Ramos (cell line): ENCODE measurements around the gene SCTR.

ENCODE experiments used
- in situ Hi-C: fragments of 300-500 bp; cut with MboI; formaldehyde crosslinking; loops from one replicate; pipeline ENCODE4 v1.14.3; 2022; ENCODE audit warnings: low sequenced_read_pairs; ENCODE audit not compliant: unreplicated experiment

SCTR gene

DNA sequence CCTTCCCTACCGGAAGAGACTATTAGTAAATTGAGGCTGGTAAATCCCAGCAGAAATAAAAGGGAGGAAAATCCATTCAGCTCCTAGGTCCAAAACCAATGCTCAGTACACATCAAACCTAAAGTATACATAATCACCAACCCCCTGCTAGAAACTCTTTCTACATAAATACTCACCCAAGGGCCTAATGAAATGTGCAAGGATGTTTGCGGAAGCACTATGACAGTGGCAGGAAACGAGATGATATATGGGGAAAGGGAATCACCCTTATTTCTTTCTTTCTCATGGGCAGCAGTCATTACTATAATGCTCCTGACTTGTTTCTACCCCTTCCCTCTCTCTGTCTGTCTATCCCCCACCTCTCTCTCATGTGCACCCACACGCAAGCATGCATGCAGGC, 1.3 kb upstream of the SCTR start:
- in situ Hi-C loops, result no loop called here

DNA sequence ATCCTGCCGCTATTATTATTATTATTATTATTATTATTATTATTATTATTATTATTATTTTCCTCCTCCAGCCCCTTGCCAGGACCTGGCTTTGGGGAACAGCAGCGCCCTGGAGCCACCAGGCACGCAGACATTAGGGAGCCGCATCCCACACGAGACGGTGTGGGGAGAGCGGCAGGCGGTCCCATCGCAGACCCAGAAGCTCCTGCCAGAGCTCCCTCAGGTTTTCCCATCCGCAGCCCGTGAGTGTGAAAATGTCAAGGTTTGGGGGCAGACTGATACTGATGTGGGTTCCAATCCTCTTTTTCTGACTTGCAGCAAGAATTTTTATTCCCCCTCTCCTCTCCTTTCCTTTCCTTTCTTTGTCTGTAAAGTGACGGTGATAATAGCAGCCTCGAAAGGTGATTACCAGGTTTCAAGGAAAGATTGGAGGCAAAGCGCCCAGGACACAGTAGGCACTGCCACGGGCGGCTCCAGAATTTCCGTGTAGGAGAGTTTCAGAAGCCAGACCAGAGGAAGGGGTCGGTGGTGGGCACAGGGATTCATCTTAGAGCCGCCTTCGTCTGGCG, 816 bp downstream of the SCTR start:
- in situ Hi-C loops, result no loop called here

DNA sequence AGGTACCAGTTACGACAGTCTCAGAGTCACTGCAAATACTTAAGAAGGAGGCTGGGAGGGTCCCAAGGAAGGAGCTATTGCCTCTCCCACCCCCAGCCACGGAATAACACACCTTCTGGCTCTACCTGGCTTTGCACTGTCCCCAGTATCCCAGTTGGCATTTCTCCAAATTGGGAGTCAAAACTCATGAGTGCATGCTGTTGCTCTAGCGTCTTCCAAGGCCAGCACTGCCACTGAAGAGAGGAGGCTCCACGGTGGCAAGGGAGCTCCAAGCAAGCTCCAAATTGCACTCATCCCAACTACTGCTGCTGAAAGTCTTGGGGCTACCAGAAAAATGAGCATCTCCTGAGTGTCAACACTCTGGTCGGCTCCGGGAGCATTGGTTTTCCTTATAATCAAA, 1.6 kb downstream of the SCTR start:
- in situ Hi-C loops, result no loop called here

DNA sequence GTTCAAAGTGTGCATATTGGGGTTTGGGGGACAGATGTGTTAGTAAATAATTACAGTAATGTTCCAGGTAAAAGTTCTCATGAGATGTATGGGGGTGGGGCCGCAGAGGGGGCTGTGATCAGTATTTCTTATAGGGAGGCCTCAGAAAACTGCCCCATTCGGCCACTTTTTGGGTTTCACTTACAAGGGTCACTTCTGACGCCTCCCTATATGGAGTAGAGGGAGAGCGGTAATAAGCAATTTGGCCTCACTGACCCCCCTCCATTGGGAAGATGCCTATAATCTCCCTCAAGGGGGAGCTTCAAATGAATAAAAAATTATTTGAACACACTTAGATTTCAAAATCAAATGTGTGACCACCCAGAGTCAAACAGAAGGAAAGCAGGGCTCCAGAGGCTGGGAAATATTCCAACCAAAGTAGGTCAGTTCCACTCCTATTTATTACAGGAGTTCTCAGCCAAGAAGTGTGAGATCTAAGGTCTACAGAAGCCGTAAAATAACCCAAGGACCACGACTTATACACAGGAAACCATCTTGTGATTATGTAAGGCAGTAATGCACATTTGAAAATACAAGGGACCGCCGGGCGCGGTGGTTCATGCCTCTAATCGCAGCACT, 2.7 kb downstream of the SCTR start:
- in situ Hi-C loops, result no loop called here

DNA sequence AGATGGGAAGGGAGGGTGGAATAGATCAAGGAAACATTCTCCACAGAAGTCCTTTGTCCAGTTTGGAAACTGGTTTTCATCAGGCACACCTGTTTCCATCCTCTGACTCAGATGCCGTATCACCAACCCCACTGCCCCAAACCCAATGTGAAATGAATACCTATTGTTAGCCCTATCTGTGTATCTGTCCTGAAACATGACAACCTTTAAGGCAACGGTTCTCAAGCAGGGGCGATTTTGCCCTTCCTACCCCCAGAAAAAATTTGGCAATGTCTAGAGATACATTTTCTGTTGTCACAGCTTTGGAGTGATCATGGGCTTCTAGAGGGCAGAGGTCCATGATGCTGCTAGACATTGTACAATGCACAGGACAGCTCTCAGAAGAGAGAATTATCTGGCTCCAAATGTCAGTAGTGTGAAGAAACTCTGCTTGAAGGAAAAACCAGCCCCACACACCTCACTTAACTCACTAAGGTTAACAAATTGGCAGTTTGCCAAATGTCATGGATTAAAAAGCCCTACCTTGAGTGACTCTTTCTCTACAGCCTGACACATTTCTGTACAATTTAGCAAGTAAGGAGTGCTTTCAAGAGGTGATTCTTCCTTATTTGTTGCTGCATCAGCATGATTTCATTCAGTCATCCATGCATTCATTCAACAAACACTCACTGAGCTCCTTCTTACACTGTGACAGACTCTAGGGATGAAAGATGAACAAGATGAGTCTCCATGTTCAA, 3.4 kb downstream of the SCTR start:
- in situ Hi-C loops, result no loop called here

DNA sequence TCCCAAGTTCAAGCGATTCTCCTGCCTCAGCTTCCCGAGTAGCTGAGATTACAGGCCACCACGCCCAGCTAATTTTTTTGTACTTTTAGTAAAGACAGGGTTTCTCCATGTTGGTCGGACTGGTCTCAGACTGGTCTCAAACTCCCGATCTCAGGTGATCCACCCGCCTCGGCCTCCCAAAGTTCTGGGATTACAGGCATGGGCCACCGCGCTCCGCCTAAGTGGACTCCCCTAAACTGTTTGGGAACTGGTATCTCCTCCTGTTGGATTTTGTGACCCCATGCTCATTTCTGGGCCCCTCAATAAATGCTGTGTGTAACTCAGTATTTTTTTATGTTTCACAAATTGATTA, 5.2 kb downstream of the SCTR start:
- in situ Hi-C loops, result no loop called here

DNA sequence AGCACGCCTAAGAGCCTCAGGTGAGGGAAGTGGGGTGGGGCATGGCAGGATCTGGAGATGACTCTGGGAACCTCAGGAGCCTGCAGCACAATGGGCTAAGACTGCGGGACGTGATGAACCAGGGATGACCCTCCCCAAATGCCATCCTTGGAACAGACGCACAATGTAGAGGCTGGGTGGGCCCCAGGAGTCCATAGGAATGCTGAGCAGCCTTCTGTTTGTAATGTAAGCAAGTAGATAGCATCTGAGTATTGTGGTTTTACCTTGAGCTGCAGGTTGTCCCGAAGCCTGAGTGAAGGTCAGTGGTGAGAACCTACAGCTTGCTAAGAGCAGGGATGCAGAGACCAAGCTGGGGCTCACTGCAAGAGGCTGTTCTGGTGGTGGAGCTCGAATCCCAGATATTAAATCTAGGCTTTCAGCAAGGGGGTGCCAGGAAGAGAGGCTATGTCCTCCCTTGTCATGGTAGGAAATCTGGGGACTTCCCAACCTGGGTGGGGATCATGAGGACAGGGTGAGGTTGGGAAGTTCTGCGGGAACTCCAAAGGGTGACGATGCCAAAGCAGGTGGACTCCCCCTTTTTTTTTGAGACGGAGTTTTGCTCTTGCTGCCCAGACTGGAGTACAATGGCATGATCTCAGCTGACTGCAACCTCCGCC, 5.8 kb downstream of the SCTR start:
- in situ Hi-C loops, result no loop called here

DNA sequence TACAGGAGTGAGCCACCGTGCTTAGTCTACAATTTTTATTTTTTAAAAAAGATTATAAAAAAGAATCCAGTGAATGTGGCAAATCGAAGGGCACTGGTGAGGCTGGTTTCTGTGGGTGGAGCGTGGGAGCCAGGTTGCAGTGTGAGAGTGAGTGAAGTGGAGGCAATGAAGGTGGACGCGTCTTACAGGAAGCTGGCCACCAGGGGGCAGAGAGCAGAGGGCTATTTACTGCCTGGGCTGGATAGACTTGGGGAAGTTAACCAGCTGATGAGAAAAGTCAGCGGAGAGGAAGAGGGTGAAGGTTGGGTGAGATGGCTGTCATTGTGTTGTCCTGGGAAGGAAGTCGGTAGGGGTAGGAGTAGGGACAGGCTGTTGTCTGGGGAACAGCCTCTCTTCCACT, 6.8 kb downstream of the SCTR start:
- in situ Hi-C loops, result no loop called here

DNA sequence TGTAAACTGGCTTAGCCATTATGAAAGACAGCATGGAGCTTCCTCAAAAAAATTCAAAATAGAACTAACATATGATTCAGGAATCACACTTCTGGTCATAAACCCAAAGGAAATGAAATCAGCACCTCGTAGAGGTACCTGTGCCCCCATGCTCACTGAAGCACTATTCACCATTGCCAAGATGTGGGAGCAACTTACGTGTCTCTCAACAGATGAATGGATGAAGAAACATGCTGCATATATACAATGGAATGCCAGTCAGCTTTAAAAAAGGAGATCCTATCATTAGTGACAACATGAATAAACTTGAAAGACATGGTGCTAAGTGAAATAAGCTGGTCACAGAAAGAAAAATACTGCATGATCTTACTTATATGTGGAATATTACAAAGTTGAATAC, 8.2 kb downstream of the SCTR start:
- in situ Hi-C loops, result no loop called here

DNA sequence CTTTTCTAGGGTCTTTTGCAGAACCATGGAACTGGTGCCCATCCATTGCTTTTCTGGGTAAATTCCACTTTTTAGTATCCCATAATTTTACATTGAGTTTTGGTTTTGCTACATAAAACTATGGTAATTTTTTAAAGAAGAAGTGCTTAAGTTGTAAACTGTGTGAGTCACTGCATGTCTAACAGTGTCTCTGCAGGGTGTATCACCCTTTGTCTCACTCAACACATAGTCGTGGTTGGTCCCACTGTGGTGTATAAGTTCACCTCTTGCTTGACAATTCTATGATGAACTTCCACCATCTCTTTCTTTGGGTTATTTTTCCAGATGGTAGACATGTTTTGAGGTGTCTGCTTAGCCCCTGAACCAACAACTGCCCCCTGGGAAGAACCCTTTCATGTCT, 10.5 kb downstream of the SCTR start:
- in situ Hi-C loops, result no loop called here

DNA sequence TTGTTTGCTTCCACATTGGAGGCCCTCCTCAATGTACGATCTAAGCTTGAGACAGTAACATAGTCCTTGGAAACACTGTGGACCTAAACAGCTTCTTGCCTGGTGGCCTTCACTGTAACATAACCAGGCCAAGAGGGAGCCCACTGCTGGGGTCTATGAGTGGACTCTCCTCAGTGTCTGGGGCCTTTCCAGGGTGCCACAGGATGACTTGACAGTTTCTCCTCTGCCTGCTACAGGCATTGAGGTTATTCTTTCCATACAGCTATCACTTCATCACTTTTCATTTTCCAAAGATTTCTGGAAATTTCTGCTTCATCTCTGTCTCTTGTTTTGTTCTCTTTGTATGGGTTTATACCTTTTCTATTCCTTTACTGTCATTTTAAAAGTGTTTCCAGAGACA, 11.3 kb downstream of the SCTR start:
- in situ Hi-C loops, result no loop called here

DNA sequence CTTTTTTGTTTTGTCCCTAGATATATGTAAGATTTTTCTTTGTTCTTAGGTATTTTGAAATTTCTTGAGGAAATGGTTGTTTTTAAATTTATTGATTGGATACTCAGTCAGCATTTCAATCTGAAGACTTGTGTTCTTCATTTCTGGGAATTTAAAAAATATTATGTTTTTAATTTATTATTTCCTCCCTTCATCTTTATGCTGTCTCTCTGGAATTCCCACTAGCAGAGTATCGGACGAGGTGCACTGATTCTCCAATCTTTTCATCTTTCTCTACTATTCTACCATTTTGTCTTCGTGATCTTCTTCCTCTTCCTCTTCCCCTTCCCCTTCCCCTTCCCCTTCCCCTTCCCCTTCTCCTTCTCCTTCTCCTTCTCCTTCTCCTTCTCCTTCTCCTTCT, 12.3 kb downstream of the SCTR start:
- in situ Hi-C loops, result no loop called here

DNA sequence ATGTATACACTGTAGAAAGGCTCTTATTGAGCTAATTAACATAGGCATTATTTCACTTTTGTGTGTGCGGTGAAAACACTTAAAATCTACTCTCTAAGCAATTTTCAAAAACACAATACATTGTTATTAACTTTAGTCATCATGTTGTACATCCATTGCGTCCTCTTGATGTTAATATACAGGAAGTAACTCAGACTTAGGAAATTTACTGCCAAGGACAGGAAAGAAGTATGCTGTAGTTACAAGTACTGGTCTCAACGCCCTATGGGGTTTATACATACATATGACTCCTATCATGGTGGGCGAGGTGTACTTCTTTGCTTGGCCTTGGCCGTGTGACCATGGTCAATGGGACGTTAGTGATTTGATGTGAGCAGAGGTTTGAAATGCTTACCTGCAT, 15.5 kb downstream of the SCTR start:
- in situ Hi-C loops, result no loop called here

DNA sequence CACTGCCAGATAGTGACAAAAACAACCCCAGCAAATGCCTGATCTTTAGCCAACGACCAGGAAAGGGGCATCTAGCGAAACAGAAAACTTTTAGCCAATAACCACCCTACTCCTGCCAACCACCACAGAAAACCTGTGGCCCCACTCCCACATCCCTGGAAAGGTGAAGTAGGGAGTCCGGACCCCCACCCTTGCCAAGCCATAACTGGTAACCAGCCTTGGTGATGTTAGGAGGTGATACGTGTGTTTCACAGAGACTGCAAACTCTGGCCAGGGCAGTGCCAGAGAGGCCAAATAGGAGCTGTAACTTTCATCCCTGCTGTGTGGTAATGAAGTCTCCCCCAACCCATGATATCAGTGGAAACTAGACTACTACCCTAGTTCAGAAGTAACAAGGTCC, 27.6 kb downstream of the SCTR start:
- in situ Hi-C loops, result no loop called here

DNA sequence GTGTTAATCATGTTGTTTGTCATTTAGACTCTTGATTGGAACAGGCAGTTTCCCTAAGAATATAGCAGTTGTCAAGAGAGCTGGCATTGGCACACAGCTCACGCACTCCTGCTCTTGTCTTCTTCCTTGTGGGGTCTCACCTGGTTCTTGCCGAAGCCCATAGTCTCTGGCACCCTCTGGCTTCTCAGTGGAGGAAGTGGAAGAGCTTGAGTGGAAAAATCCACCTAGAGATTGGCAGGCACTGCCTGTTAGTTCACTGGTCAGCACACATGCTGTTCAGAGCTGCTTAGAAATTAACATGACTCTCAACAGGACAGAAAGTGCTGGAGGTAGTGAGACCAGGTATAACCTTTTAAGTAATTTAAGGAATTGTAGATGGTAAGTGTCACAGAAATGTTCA, 28.3 kb downstream of the SCTR start:
- in situ Hi-C loops, result no loop called here

DNA sequence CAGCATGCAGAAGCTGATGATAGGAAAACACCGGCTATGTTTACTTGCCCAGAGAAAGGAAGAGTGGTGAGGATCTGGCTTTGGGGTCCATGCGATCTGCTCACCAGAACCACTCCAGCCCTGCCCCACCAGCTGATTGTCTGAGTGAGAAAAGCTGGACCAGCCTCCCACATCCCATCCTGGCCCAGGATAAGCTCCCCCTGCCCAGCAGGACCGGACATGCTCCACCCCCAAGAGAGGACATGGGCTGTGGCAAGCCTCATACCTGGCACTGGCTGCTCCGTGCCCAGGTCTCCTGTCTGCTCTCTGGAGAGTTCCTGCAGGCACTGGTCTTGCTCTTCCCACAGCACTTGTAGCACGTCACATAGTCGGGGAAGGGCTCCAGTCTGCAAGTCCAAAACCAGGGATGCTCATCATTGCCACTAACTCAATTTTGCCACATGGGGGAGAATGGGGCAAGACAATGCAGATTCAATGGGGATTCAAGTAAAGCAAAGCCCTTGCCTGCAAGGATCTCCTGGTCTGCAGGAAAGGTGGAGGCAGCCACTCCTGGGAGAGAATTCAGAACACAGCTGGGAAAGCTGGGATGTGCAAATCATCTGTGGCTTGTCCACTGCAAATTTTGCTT, 30.0 kb downstream of the SCTR start:
- in situ Hi-C loops, result no loop called here

DNA sequence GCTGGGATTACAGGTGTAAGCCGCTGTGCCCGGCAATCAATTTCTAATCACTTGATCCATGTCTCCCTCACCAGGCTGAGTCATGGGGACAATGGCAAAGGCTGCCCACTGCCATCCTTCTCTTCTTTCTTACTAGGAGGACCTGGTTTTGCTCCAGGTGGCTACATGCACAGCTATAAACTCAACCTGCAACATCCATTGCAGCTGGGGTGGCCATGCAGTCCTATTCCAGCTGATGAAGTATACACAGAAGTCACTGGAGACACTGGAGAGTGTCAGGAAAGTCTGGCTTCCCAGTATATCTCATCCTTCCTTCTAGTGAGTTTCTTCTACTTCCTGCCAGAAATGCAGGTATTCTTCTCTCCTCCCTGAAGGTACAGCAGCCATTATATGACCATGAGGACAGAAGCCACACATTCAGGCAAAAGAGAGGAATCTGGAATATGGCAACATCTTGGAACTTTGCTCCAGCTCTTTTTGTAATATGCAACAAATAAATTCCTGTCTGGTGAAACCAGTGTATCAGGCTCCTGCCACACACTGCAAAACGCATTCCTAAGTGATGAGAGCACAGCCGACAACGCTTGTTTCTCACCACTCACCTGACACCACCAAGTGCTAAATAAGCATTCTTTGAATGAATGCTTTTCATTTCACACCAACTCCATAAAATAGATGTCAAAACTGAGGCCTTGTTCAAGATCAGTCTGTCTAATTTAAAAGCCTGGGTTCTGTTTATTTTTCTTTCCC, 32.3 kb downstream of the SCTR start:
- in situ Hi-C loops, result no loop called here

DNA sequence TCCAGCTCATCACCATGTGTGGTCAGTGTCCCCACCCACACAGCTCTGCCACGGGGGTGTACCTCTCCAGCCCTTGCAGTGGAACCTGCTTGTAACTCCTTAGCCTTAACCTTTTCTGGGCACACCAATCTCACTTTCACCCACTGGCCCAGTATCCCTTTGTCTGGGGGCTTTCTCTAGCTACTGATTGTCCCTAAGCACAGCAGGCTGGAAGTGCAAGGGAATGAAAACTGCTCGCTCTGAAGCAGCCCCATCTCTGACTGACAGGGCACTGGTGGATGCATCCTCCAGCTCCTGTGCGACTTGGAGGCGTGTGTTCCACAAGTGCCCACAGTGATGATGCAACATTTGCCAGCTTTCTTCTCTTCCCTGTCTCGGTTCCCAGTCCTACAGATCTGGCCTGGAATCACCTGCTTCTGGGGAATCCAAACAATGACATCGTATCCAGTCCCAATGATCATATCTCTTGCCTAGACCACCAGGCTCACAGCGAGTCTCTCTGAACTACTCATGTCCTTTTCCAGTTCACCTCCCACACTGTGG, 33.6 kb downstream of the SCTR start:
- in situ Hi-C loops, result no loop called here

DNA sequence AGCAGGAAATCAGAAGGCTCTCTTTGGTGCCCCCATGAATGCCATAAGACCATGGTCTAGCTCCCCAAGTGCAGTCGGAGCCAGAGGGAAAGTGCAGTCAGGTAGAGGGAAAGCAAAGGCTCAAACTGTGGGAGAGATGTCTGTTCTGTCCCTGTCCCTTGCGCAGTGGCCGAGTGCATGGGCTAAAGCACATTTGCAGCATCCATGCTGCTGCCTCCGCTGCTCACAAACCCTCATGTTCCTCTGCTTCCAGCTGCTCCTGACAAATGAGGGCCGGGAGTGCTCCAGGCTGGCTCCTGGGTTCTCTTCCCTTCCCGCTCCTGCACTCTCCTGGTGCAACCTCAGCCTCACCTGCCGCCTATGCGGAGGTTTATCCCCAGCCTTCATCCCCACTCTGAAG, 34.2 kb downstream of the SCTR start:
- in situ Hi-C loops, result no loop called here
